IPS DF 6.9 (cell line): ENCODE data around the gene TNFRSF18.

Experiments used
- DNase-seq: peaks from one replicate; pipeline ENCODE4 v3.0.0-alpha.2; 2013; ENCODE audit warnings: low read depth, low spot score
- H3K27ac ChIP-seq: one replicate; pipeline ENCODE4 v1.5.1; 2013; ENCODE audit warnings: low read length, control low read depth
- H3K27me3 ChIP-seq: 2 replicates; pipeline ENCODE4 v1.6.1; 2013; ENCODE audit warnings: mild to moderate bottlenecking, low read length; ENCODE audit not compliant: control insufficient read depth, insufficient read depth
- H3K36me3 ChIP-seq: 2 replicates; pipeline ENCODE4 v1.6.1; 2013; ENCODE audit warnings: low read length; ENCODE audit not compliant: control insufficient read depth, insufficient read depth
- H3K4me1 ChIP-seq: 2 replicates; pipeline ENCODE4 v1.6.1; 2013; ENCODE audit warnings: low read length; ENCODE audit not compliant: control insufficient read depth, insufficient read depth
- H3K4me3 ChIP-seq: 2 replicates; pipeline ENCODE4 v1.5.1; 2013; ENCODE audit warnings: mild to moderate bottlenecking, low read length
- H3K9me3 ChIP-seq: 2 replicates; pipeline ENCODE4 v1.6.1; 2013; ENCODE audit warnings: low read length, inconsistent platforms; ENCODE audit not compliant: control insufficient read depth, insufficient read depth
- WGBS: extraction: QIAGEN DNeasy Blood & Tissue Kit; methylation state at CpG from one replicate; pipeline ENCODE4 v1.1.7; 2013; ENCODE audit warnings: mixed read lengths, missing lambda C conversion rate; ENCODE audit not compliant: insufficient read length, insufficient coverage; 5-methylcytosine and 5-hydroxymethylcytosine counted together

The TNFRSF18 gene

DNA sequence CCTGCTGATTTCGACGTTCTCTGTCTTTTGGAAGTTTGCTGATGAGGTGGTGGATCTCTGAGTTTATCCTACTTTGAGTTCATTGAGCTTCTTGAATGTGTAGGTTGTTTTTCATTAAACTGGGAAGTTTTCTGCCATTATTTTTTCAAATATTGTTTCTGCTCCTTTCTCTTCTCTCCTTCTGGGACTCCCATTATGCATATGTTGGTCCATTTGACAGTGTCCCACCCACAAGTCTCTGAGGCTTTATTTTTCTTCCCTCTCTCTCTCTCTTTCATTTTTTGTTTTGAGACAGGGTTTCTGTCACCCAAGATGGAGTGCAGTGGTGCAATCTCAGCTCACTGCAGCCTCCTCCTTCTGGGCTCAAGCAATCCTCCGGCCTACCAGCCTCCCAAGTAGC, 11.7 kb downstream of the TNFRSF18 start:
- no peaks in the 10 kb centered on the region for H3K9me3 ChIP-seq
- no peak for DNase-seq
- no peak overlapping the region for H3K4me3 ChIP-seq
- no peaks in the 10 kb centered on the region for H3K36me3 ChIP-seq
- no peaks in the 10 kb centered on the region for H3K27me3 ChIP-seq
- H3K4me1 ChIP-seq, result no peaks in the 10 kb centered on the region; the same call in 1 of the 2 replicates
- WGBS, result no CpG with 5 or more reads among the region's 3 CpGs
- H3K27ac ChIP-seq, result no peak overlapping the region

DNA sequence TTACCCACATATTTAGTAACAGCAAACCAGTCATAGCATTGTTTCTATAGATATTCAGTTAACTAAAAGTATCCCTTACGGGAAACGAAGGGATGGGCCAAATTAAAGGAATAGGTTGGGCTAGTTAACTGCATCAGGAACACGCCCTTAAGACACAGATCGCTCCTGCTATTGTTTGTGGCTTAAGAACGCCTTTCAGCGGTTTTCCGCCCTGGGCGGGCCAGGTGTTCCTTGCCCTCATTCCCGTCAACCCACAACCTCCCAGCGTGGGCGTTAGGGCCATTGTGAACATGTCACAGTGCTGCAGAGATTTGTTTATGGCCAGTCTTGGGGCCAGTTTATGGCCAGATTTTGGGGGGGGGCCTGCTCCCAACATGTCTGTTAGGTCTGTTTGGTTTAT, 14.7 kb downstream of the TNFRSF18 start:
- H3K27me3 ChIP-seq, result no peaks in the 10 kb centered on the region
- no peaks in the 10 kb centered on the region for H3K36me3 ChIP-seq
- no peaks in the 10 kb centered on the region for H3K9me3 ChIP-seq
- H3K4me1 ChIP-seq, result no peaks in the 10 kb centered on the region
- no peak overlapping the region for H3K4me3 ChIP-seq
- no CpG with 5 or more reads among the region's 11 CpGs for WGBS
- DNase-seq, result no peak
- H3K27ac ChIP-seq, result no peak overlapping the region

DNA sequence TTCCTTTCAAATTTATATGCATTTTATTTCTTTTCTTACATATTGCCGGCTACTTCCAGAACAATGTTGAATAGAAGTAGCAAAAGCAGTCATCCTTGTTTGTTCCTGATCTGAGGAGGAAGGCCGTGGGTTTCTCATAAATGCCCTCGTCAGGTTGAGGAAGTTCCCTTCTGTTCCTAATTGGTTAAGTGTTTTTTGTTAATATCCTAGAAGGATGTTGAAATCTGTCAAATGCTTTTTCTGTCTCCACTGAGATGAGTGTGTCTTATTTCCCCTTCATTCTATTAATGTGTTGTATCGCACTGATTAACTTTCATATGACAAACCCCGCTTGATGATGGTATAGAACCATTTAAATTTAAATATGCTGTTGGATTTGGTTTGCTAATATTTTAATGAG, 17.3 kb downstream of the TNFRSF18 start:
- Histone ChIP-seq H3K36me3 (no peaks in the 10 kb centered on the region), H3K9me3 (no peaks in the 10 kb centered on the region), H3K27ac (no peak overlapping the region), H3K4me1 (no peaks in the 10 kb centered on the region), H3K27me3 (no peaks in the 10 kb centered on the region), H3K4me3 (no peak overlapping the region)
- WGBS, result no CpG with 5 or more reads among the region's 5 CpGs
- DNase-seq, result no peak

DNA sequence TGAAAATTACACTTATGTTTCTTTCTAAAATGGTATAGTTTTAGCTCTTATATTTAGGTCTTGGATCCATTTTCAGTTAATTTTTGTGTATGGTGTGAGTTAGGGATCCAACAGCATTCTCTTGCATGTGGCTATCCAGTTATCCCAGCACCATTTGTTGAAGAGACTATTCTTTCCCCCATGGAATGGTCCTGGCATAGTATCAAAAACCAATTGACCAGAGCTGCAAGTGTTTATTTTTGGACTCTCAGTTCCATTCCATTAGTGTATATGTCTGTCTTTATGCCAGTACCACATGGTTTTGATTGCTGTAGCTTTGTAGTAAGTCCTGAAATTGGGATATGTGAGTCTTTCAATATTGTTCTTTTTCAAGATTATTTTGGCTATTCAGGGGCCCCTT, 18.5 kb downstream of the TNFRSF18 start:
- no peaks in the 10 kb centered on the region for H3K4me1 ChIP-seq

DNA sequence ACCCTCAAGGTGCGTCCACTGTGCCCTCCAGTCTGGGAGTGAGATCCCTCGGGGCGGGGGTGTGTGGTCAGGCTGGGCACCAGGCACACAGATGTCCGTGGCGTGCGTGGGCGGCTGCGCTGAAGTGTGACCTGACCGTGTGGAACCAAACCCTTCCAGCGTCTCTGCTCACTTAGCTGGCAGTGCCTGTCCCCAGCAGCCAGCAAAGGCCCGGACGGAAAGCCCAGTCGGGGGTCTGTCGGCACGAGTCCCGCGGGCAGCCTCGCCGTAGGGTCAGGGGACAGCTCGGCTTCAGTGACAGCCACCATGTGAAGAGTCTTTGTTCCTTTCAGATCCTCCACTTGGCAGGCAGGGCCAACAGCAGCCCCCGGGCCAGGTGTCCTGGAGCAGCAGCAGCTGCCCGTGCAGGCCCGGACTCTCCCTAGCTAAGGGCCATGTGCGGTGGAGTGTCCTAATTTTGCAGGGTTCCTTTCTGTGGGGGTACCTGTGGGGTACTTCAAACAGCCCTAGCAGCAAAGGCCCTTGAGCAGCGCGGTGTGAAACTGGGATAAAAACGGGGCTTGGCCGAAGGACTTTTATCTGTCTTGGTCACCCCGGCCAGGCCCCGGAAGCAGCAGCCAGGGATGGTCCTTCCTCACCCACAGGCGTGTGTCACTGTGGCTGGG, 21.2 kb downstream of the TNFRSF18 start:
- Histone ChIP-seq H3K27me3 (no peaks in the 10 kb centered on the region), H3K4me3 (no peak overlapping the region), H3K27ac (no peak overlapping the region), H3K9me3 (no peaks in the 10 kb centered on the region), H3K36me3 (no peaks in the 10 kb centered on the region; the same call in 1 of the 2 replicates), H3K4me1 (no peaks in the 10 kb centered on the region)
- WGBS, result no CpG with 5 or more reads among the region's 31 CpGs
- DNase-seq, result no peak

More for the DNA sequence above, 18.5 kb downstream of the TNFRSF18 start:
- Histone ChIP-seq H3K4me3 (no peak overlapping the region), H3K9me3 (no peaks in the 10 kb centered on the region), H3K27me3 (no peaks in the 10 kb centered on the region), H3K27ac (no peak overlapping the region), H3K36me3 (no peaks in the 10 kb centered on the region; the same call in 1 of the 2 replicates)
- no peak for DNase-seq

DNA sequence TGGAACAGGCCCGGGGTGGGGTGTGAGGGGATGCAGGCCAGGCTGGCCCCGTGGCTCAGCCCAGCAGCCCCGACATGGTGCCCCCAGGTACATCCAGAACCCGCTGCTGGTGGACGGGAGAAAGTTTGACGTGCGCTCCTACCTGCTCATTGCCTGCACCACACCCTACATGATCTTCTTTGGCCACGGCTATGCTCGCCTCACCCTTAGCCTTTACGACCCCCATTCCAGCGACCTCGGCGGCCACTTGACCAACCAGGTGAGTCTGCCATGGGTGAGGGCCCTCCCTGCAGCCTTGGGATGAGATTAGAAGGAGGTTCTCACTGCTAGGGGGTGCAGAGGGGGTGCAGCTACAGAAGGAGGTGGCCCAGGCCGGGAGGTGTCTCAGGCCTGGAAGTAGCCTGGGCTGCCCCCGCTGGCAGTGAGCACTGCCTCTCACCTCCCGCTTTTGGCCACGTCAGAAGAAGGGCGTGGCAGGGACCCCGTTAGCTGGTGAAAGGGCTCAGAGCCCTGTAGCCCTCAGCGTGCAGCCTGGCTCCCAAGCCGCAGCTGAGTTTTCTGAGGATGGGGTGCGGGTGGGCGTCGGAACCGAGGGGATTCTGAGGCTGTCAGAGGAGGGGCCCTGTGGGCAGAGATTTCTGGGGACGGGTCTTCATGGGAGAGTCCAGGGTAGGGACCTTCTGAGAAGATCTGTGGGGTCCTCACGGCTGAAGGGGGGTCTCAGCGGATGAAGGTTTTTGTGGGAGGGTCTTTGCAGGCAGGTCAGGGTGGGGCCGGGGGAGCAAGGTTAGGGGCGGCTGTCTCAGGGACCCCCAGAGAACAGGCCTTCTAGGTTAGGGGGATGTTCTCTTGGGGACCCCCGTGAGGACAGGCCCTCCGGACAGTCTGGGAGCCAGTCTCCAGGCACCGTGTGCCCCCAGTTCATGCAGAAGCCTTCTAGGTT, 22.3 kb downstream of the TNFRSF18 start:
- no CpG with 5 or more reads among the region's 33 CpGs for WGBS
- H3K4me1 ChIP-seq, result no peaks in the 10 kb centered on the region

DNA sequence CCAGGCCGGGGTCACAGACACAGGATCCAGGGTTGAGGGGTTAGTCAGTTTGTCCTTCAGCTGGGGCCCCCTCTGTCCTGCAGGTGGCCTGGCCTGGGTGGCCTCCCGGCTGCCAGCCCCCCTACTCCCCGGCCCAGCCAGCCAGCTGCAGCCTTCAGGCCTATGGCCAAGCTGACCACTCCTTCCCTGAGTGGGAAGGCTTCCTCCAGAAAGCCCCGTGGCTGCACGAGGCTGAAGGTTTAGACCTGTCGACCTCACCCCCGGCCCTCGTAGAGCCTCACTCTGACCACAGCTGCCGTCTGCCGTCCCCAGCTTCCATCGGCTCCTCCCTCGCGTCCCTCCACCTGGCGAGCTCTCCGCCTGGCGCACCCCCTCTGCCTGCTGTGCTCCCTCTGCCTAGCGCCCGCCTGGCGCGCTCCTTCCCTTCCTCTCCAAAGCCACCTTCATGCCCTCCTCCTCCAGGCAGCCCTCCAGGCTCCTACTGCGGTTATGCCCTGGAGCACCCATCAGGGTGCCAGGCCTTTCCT, 23.1 kb downstream of the TNFRSF18 start:
- Histone ChIP-seq H3K9me3 (no peaks in the 10 kb centered on the region), H3K36me3 (no peaks in the 10 kb centered on the region; the same call in 1 of the 2 replicates), H3K27ac (no peak overlapping the region), H3K4me1 (no peaks in the 10 kb centered on the region), H3K4me3 (no peak overlapping the region), H3K27me3 (no peaks in the 10 kb centered on the region)
- no peak for DNase-seq
- no CpG with 5 or more reads among the region's 21 CpGs for WGBS

More for the DNA sequence above, 22.3 kb downstream of the TNFRSF18 start:
- H3K9me3 ChIP-seq, result no peaks in the 10 kb centered on the region
- no peaks in the 10 kb centered on the region; the same call in 1 of the 2 replicates for H3K36me3 ChIP-seq
- no peak overlapping the region for H3K27ac ChIP-seq
- H3K27me3 ChIP-seq, result no peaks in the 10 kb centered on the region
- no peak overlapping the region for H3K4me3 ChIP-seq
- no peak for DNase-seq

DNA sequence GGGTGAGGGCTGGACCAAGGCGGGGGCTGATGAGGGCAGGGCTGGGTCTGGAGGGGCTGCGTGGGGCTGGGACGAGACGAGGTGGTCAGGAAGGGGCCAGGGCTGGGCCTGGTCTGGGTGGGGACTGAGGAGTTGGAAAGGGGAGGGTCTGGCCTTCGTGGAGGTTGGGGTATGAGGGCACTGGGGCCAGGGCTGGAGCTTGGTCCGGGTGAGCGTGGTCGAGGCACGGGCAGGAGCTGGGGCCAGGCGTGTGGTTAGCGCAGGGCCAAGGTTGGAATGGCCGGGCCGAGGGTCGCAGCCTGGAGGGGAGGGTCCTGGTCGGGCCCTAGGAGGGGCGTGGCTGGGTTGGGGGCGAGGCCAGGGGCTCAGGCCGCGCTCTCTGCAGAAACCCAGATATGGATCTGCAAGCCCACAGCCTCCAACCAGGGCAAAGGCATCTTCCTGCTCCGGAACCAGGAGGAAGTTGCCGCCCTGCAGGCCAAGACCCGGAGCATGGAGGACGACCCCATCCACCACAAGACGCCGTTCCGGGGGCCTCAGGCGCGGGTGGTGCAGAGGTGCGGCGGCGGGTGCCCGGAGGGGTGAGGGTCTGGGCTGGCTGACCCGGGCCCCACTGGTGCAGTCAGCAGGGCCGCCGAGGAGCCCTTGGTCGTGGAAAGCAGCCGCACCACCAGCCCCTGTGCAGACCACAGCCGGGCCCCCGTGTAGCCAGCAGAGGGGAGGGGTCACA, 23.7 kb downstream of the TNFRSF18 start:
- Histone ChIP-seq H3K4me3 (no peak overlapping the region), H3K9me3 (no peaks in the 10 kb centered on the region), H3K27ac (no peak overlapping the region), H3K36me3 (no peaks in the 10 kb centered on the region; the same call in 1 of the 2 replicates), H3K4me1 (no peaks in the 10 kb centered on the region), H3K27me3 (no peaks in the 10 kb centered on the region)
- DNase-seq, result no peak
- WGBS, result no CpG with 5 or more reads among the region's 39 CpGs

DNA sequence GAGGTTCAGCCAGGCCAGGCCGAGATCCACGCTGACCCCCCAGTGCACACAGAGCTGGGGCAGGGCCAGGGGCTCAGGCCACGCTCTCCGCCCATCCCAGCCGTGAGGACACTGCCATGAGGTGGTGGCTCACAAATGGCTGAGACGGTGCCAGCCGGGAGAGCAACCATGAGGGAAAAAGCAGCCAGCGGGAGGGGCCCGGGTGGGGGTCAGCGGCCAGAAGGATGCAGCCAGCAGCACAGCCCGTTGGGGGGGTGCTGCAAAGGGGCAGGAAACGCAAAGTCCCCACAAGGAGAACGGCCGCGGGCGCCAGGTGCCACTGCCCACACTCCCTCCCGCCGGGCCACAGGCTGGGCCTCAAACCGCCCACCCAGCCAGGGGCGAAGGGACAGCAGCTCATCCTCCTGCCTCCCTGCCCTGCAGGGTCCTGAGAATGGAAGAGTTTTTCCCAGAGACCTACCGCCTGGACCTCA, 24.4 kb downstream of the TNFRSF18 start:
- WGBS, result no CpG with 5 or more reads among the region's 21 CpGs

More for the DNA sequence above, 24.4 kb downstream of the TNFRSF18 start:
- Histone ChIP-seq H3K36me3 (no peaks in the 10 kb centered on the region; the same call in 1 of the 2 replicates), H3K4me1 (peaks cover 1% of the 10 kb centered on the region; the same call in 1 of the 2 replicates), H3K27me3 (no peaks in the 10 kb centered on the region), H3K4me3 (no peak overlapping the region), H3K27ac (no peak overlapping the region), H3K9me3 (no peaks in the 10 kb centered on the region)
- DNase-seq, result no peak
